Stimulated activated CD4-positive, alpha-beta T cell treated with anti-CD3 and anti-CD28 coated beads, Interleukin-12 subunit alpha, Interleukin-12 subunit beta, amount 100 ng/mL, for 4 hours (primary cell): ENCODE measurements around the gene MCUB.
"Not testable (repeated sequence)": the region's sequence is repeated elsewhere in the genome, so short reads cannot be mapped to it uniquely, and the experiment has no call there.

Experiments
- DNase-seq: peaks from one replicate; pipeline ENCODE4 v3.0.0-alpha.2; 2020

Gene MCUB

DNA sequence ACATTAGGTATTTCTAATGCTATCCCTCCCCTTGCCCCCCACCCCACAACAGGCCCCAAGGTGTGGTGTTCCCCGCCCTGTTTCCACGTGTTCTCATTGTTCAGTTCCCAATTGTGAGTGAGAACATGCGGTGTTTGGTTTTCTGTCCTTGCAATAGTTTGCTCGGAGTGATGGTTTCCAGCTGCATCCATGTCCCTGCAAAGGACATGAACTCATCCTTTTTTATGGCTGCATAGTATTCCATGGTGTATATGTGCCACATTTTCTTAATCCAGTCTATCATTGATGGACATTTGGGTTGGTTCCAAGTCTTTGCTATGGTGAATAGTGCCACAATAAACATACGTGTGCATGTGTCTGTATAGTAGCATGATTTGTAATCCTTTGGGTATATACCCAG, 20.0 kb downstream of the MCUB start:
- DNase-seq = not testable (repeated sequence)

- peak; percentile 37 for DNase-seq
These were observed 28.1 kb downstream of the MCUB start for GRCh38 chr4:109588176-109588575.

- no peak for DNase-seq
These were observed 29.1 kb downstream of the MCUB start for GRCh38 chr4:109589119-109589518.

GRCh38 chr4:109589605-109590004, 29.6 kb downstream of the MCUB start:
- no peak for DNase-seq

GRCh38 chr4:109590905-109591304, 30.9 kb downstream of the MCUB start:
- no peak for DNase-seq

DNA sequence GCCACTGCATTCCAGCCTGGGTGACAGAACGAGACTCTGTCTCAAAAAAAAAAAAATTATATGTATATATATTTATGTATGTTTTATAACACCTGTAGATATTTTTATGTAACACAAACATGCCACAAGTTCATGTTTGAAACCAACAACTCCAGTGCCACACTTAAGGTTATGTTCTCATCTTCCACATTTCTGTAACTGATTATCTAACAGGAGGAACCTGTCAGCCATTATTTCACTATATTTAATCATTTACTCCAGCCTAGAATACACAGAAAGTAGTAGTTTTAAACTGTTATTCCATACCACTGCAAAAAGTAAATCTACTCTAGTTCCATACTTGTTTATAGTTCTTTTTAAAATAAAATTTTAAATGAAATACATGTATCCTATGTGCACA, 32.3 kb downstream of the MCUB start:
- no peak for DNase-seq

DNA sequence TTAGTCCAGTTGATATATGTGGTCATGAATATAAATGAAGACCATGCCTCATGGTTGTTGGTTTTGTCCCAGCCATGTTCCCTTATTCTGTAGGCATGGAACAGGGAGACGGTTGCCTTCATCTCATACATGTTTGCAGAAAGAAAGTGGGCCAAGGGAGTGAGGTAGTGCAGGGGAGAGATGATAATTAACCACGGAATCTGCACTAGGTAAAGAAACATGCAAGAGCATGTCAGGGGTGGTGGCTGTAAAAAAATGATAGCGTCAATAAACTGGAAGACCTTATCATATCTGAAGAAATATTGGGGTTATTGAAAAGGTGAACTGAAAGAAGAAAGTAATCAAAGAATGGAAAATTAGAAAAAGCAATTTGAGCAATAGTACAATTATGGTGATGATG, 35.1 kb downstream of the MCUB start:
- DNase-seq = not testable (repeated sequence)

- not testable (repeated sequence) for DNase-seq
These were observed 36.5 kb downstream of the MCUB start for GRCh38 chr4:109596420-109597085.

GRCh38 chr4:109599046-109599652, 39.1 kb downstream of the MCUB start:
- DNase-seq = no peak

GRCh38 chr4:109600431-109600830, 40.4 kb downstream of the MCUB start:
- no peak for DNase-seq

DNA sequence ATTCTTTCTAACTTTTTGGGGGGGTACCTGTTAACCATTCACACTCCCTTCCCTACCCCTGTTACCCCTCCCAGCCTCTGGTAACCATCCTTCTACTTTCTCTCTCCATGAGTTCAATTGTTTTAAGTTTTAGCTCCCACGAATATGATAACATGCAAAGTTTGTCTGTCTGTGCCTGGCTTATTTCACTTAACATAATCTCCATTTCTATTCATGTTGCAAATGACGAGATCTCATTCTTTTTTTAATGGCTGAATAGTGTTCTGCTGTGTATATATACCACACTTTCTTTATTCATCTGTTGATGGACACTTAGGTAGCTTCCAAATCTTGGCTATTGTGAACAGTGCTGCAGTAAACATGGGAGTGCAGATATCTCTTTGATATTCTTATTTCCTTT, 41.3 kb downstream of the MCUB start:
- DNase-seq = no peak

- no peak for DNase-seq
These were observed 47.9 kb downstream of the MCUB start for GRCh38 chr4:109607976-109608375.

GRCh38 chr4:109608879-109609278, 48.8 kb downstream of the MCUB start:
- no peak for DNase-seq

DNA sequence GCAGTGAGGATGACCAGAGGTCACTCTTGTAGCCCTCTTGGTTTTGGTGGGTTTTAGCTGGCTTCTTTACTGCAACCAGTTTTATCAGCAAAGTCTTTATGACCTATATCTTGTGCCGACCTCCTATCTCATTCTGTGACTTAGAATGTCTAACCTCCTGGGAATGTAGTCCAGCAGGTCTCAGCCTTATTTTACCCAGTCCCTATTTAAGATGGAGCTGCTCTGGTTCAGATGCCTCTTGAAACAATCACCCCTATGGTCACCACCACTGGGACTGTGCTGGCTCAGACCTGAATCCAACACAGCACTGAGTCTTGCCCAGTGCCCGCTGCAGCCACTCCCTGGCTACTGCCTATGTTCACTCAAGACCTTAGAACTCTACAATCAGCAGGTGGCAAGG, 49.4 kb downstream of the MCUB start:
- no peak for DNase-seq

DNA sequence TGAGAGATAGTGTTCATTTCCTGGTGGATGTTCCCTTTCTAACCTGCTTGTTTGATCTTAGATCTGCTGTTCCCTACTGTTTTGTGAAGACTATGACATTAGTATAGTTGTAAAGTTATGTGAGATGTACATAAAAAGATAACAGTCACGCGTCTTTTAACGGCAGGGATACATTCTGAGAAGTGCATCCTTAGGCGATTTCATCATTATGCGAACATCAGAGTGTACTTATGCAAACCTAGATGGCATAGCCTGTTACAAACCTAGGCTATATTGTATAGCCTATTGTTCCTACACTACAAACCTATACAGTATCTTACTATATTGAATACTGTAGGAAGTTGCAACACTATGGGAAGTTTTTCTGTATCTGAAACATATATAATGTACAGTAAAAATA, 50.4 kb downstream of the MCUB start:
- DNase-seq = no peak

DNA sequence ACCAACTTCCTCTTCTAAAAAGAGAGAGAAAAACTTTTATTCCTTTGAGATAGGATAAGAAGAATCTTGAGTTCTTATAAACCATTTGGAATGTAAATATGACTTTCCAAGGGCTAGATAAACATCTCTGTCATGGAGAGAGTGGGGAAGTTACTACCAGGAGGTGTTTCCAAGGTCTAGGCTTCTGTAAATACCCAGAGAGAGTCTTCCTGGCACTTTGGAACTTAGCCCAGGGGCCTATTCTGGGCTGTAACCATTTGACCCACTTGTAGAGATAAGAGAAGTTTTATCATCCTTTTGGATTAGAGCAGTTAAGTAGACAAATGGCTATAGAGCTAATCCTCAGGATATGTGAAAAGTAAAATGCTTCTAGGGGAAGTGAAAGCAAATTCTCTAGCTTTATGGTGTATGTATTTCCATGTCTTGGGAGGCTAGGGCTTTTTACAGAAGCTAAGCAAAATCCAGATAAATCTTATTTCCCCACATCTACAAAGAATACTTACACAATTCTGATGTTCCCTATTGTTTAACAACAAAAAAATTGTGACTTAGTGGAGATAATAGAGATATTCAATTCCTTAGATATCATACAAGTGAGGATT, 51.1 kb downstream of the MCUB start:
- no peak for DNase-seq

GRCh38 chr4:109614015-109614414, 54.0 kb downstream of the MCUB start:
- no peak for DNase-seq

- no peak for DNase-seq
These were observed 54.4 kb downstream of the MCUB start for GRCh38 chr4:109614466-109614865.

- DNase-seq = no peak
These were observed 55.7 kb downstream of the MCUB start for GRCh38 chr4:109615742-109616141.

- no peak for DNase-seq
These were observed 56.2 kb downstream of the MCUB start for GRCh38 chr4:109616243-109616642.

- DNase-seq = no peak
These were observed 62.6 kb downstream of the MCUB start for GRCh38 chr4:109622626-109623025.

- no peak for DNase-seq
These were observed 64.5 kb downstream of the MCUB start for GRCh38 chr4:109624536-109624935.

GRCh38 chr4:109627361-109627760, 67.3 kb downstream of the MCUB start:
- no peak for DNase-seq

GRCh38 chr4:109629775-109630174, 69.7 kb downstream of the MCUB start:
- DNase-seq = no peak
